Neutrophil (primary cell): Measurements from ENCODE around the gene B3GNT8.

Source experiments
- H3K27ac ChIP-seq: fragments of 200-600 bp; sonication (generic); 2 replicates; pipeline ENCODE4 v1.5.1; 2016; ENCODE audit warnings: mild to moderate bottlenecking, moderate library complexity
- H3K27me3 ChIP-seq: fragments of 200-600 bp; sonication (generic); 2 replicates; pipeline ENCODE4 v1.6.0; 2016; ENCODE audit warnings: mild to moderate bottlenecking
- H3K36me3 ChIP-seq: fragments of 200-600 bp; sonication (generic); 2 replicates; pipeline ENCODE4 v1.5.1; 2017
- H3K4me1 ChIP-seq, 2 experiments: fragments of 200-600 bp in 1 of 2; sonication (generic) in 1 of 2; 1 replicate in 1 of 2; 2 replicates in 1 of 2; pipeline versions ENCODE4 v1.5.1 to v1.6.1; 2013 to 2016; ENCODE audit warnings: low read depth in 1 of 2, low read length in 1 of 2, mild to moderate bottlenecking in 1 of 2, moderate library complexity in 1 of 2; ENCODE audit not compliant: control insufficient read depth in 1 of 2, insufficient read depth in 1 of 2
- H3K4me3 ChIP-seq, 2 experiments: fragments of 200-600 bp in 1 of 2; sonication (generic) in 1 of 2; 1 replicate in 1 of 2; 2 replicates in 1 of 2; pipeline ENCODE4 v1.5.1; 2013 to 2016; ENCODE audit warnings: low read depth in 1 of 2, low read length in 1 of 2, mild to moderate bottlenecking in 1 of 2, moderate library complexity in 1 of 2
- H3K9me3 ChIP-seq: fragments of 200-600 bp; sonication (generic); 2 replicates; pipeline ENCODE4 v1.5.1; 2016
- TF ChIP-seq, protein P1 (sequence below): fragments of 200-600 bp; sonication (generic); IDR thresholded peaks from 2 replicates; pipeline ENCODE4 v1.5.1; 2016; ENCODE audit warnings: antibody characterized with exemption

The B3GNT8 gene

DNA sequence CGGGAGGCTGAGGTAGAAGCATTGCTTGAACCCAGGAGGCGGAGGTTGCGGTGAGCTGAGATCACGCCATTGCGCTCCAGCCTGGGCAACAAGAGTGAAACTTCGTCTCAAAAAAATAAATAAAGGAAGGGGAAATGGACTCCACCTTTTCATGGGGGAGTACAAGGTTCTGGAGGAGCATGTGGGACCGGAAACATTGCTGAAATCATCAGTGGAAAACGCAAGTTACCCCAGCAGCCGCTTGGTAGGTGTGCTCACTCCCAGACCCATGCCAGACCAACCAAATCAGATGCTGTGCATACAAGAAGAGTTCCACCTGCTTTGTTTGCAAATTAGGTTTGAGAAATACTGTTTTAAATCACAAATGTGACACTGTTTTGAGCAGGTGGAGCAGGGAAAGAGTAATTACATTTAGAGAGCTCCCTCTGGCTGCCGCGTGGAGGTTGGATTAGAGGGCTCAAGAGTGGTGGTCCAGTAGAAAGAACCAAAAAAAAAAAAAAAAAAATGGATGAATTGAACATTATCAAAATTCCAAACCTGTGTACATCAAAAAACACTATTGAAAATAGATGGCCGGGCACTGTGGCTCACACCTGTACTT lies 20.7 kb upstream of the B3GNT8 start:
- no peak overlapping the region for H3K27ac ChIP-seq
- no peaks in the 10 kb centered on the region for H3K36me3 ChIP-seq
- TF ChIP-seq, protein P1, sequence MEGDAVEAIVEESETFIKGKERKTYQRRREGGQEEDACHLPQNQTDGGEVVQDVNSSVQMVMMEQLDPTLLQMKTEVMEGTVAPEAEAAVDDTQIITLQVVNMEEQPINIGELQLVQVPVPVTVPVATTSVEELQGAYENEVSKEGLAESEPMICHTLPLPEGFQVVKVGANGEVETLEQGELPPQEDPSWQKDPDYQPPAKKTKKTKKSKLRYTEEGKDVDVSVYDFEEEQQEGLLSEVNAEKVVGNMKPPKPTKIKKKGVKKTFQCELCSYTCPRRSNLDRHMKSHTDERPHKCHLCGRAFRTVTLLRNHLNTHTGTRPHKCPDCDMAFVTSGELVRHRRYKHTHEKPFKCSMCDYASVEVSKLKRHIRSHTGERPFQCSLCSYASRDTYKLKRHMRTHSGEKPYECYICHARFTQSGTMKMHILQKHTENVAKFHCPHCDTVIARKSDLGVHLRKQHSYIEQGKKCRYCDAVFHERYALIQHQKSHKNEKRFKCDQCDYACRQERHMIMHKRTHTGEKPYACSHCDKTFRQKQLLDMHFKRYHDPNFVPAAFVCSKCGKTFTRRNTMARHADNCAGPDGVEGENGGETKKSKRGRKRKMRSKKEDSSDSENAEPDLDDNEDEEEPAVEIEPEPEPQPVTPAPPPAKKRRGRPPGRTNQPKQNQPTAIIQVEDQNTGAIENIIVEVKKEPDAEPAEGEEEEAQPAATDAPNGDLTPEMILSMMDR = no peak
- peaks cover 9% of the 10 kb centered on the region in 2 experiments for H3K4me1 ChIP-seq
- no peaks in the 10 kb centered on the region for H3K9me3 ChIP-seq
- H3K4me3 ChIP-seq = no peak overlapping the region
- H3K27me3 ChIP-seq = peaks cover 35% of the 10 kb centered on the region

DNA sequence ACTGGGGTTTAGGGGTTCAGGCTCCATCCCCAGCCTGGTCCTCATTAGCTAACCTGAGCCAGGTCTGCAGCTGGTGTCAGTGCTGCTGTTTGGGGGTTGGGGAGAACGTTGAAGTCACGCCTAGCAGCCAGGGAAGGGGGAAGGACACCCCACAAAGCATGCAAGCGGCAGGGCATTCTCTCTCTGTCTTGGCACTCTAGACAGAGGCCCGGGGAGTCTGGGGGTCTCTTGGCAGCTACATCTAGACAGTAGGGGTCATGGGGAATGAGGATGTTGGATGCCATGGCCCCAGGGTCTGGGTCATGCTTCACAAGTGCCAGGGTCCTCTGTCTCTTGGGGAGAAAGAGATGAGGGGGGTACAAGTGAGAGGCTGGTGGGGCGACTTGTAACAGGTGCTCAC lies 18.4 kb upstream of the B3GNT8 start:
- TF ChIP-seq, protein P1 = no peak
- Histone ChIP-seq H3K27me3 (peaks cover 31% of the 10 kb centered on the region), H3K36me3 (no peaks in the 10 kb centered on the region), H3K4me3 (no peak overlapping the region), H3K4me1 (peaks cover 16% of the 10 kb centered on the region in 2 experiments), H3K9me3 (no peaks in the 10 kb centered on the region), H3K27ac (no peak overlapping the region)

DNA sequence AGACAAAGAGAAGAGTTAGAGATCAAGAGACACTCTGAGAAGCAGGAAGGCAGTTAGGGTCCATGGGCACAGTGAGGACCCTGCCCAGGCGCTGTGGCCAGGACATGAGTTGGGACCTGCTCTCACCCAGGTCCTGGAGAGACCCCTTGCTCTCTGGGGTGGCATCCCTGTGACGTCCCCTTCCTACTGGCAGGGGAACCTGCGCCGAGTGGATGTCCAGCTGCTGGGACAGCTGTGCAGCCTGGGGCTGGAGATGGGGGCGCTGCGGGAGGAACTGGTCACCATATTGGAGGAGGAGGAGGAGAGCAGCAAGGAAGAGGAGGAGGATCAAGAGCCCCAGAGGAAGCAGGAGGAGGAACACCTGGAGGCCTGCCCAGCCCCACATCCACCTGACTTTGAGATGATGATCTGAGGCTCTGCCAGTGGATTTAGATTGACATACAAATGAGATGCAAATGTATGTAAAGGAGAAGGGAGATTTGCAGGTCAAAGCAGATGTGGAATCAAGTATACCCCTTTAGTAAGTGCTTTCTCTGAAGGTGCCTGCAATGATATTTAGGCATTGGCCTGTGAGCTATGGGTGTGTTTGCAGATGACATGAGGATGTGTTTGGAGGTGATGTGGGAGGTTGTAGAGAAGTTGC lies 16.8 kb upstream of the B3GNT8 start:
- TF ChIP-seq, protein P1 = no peak
- Histone ChIP-seq H3K9me3 (no peaks in the 10 kb centered on the region), H3K27me3 (peaks cover 20% of the 10 kb centered on the region), H3K36me3 (no peaks in the 10 kb centered on the region), H3K4me3 (no peak overlapping the region), H3K4me1 (peaks cover 23 to 28% of the 10 kb centered on the region in 2 experiments), H3K27ac (no peak overlapping the region)

DNA sequence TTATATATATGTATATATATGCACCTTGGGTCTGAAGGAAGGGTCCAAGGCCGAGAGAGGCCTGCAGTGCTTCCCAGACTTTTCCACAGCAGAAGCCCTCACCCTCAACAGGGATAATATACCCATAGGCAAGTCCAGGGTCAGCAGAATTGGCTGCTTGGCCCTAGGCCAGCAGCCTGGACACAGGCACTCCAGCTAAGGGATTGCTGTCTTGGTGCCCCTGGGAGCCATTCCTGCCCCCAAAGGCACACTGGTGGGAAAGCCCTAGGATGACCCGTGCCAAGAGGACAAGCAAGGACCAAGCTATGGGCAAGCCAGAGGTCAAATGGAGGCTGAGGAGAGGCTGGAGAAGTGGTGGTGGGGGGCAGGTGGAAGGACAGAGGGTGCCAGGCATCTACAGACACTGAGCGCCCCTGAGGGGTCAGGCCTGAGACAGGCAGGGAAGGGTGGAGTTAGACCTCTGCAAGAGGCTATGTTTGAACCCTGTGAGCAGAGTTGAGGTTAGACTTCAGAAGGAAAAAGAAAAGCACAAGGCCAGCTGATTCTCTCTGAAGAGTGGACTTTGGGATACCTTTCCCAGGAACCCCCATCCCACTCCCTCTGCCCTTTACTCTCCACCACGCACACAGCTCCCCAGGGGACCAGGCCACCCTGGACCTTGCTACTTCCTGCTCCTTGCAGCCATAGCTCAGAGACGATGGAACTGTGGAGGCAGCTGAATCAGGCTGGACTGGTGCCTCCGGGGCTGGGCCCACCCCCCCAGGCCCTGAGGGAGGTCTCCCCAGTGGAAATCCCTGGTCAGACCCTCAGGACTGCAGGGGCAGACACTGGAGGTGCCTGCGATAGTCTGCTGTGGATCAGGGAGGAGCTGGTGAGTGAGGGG lies 15.5 kb upstream of the B3GNT8 start, which contains the start of gene ERICH4:
ERICH4 (plus strand) TSS at position 684 of the 883 bp plus-strand sequence; CDS start at position 698, 14 bp downstream.
- TF ChIP-seq, protein P1 = no peak
- Histone ChIP-seq H3K27ac (no peak within 1 kb of the TSS), H3K27me3 (peaks cover 8% of the 10 kb centered on the region), H3K9me3 (no peaks in the 10 kb centered on the region), H3K4me1 (peaks cover 22 to 33% of the 10 kb centered on the region in 2 experiments), H3K36me3 (no peaks in the 10 kb centered on the region), H3K4me3 (no peak within 1 kb of the TSS)

DNA sequence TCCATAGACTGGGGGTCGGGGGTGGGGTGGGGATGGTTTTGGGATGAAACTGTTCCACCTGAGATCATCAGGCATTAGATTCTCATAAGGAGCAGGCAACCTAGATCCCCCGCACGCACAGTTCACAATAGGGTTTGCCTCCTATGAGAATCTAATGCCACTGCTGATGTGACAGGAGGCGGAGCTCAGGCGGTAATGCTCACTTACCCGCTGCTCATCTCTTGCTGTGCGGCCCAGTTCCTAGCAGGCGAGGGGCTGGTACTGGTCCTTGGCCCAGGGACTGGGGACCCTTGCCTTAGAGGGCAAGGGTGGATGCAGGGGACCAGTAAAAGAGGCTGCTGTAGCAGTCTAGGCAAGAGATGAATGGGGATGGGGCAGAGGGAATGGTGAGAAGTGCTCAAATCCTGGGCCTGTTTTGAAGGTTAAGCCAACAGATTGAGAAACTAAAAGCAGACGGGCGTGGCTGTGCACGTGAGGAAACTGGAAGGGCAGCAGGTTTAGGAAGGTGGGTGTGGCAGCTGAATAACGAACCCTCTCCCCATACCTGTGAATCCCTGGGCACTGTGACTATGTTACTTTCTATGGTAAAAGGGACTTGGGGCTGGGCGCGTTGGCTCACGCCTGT lies 14.3 kb upstream of the B3GNT8 start:
- no peak overlapping the region for H3K27ac ChIP-seq
- no peaks in the 10 kb centered on the region for H3K36me3 ChIP-seq
- peaks cover 22 to 32% of the 10 kb centered on the region in 2 experiments for H3K4me1 ChIP-seq
- H3K9me3 ChIP-seq = no peaks in the 10 kb centered on the region
- TF ChIP-seq, protein P1 = no peak
- no peaks in the 10 kb centered on the region for H3K27me3 ChIP-seq
- no peak overlapping the region for H3K4me3 ChIP-seq
